Mucosa of descending colon (tissue), 3 donors: ENCODE data around the gene BDH1. TPM values are rescaled to one million over a fixed set of nuclear protein-coding genes. Genes with fewer than 3 reads are reported as not detected.
A peak's percentile ranks its signal among the peaks of the same experiment; 100 is the strongest.

Experiments
- ATAC-seq: fragments of 200-7000 bp; cut with Tn5 transposase; one replicate; pipeline ENCODE4 v1.9.1; 2020; ENCODE audit warnings: mild to moderate bottlenecking, moderate library complexity
- DNase-seq, 3 donors: peaks; one replicate each; pipeline ENCODE4 v3.0.0-alpha.2; 2020
- H3K36me3 ChIP-seq: fragments of 200-600 bp; one replicate; pipeline ENCODE4 v1.8.0; 2021; ENCODE audit warnings: low read depth, mild to moderate bottlenecking
- H3K4me1 ChIP-seq: fragments of 200-600 bp; one replicate; pipeline ENCODE4 v1.8.0; 2021; ENCODE audit warnings: low read depth, mild to moderate bottlenecking
- H3K4me3 ChIP-seq: fragments of 200-600 bp; one replicate; pipeline ENCODE4 v1.8.0; 2021; ENCODE audit warnings: mild to moderate bottlenecking
- H3K9me3 ChIP-seq: fragments of 200-600 bp; one replicate; pipeline ENCODE4 v1.8.0; 2021; ENCODE audit warnings: mild to moderate bottlenecking
- CTCF ChIP-seq: fragments of 200-600 bp; IDR thresholded peaks from one replicate; pipeline ENCODE4 v1.8.0; 2022; ENCODE audit warnings: antibody characterized with exemption, mild to moderate bottlenecking
- intact Hi-C, 2 donors: fragments of 100-400 bp; cut with DNase I in 1 of 2; cut with micrococcal nuclease in 1 of 2; formaldehyde crosslinking; loops; one replicate each; pipeline versions ENCODE4 v1.11.0 to v1.11.1; 2022; cut with DNase I, micrococcal nuclease
- total RNA-seq, 3 donors: library from RNA; stranded (reverse); fragmentation: NEBNext Ultra II Directional in 2 of 3; extraction: Animal tissue kit (Norgen Biotek cat#: 25700) in 2 of 3; gene quantifications; one replicate each; pipeline versions ENCODE4 v1.2.1 to v1.2.4, GENCODE V29; 2021 to 2023
- donor health status: DM: no; HTN: no; CAD: no; lungs with moderate emphysema.
- donor health status: DM: no; HTN: no; CAD: no.
- donor health status: DM: no; HTN: yes; CAD: no.

Gene BDH1
- total RNA-seq, 3 donors from 2014 or later: 79.3 to 246 (median 160) TPM

- ATAC-seq (no peak), DNase-seq (no peak)
- no peak for TF ChIP-seq CTCF
- Histone ChIP-seq H3K4me3 (no peak overlapping the region), H3K36me3 (peaks cover 3% of the 10 kb centered on the region), H3K9me3 (no peaks in the 10 kb centered on the region), H3K4me1 (peaks cover 16% of the 10 kb centered on the region)
- intact Hi-C loops: no loop called here
Measured at GRCh38 chr3:197516517-197516889, 39.3 kb downstream of the BDH1 start.

GRCh38 chr3:197514786-197515355 lies 40.9 kb downstream of the BDH1 start:
- DNase-seq: no peak
- no peak for ATAC-seq
- H3K36me3 ChIP-seq: peaks cover 3% of the 10 kb centered on the region
- intact Hi-C loops: loop anchor here in 1 of 2 donors (5.0 kb wide), 1 partner anchor 258 kb away; no protein-coding TSS in a partner anchor
- no peak overlapping the region for H3K4me3 ChIP-seq
- TF ChIP-seq CTCF: no peak
- H3K4me1 ChIP-seq: peaks cover 8% of the 10 kb centered on the region
- no peaks in the 10 kb centered on the region for H3K9me3 ChIP-seq

GRCh38 chr3:197513953-197514785 lies 41.6 kb downstream of the BDH1 start:
- no peak for DNase-seq

GRCh38 chr3:197512691-197513571 lies 42.8 kb downstream of the BDH1 start:
- no peaks in the 10 kb centered on the region for H3K9me3 ChIP-seq
- intact Hi-C loops: loop anchor here in 1 of 2 donors (5.0 kb wide), 1 partner anchor 256 kb away; no protein-coding TSS in a partner anchor
- H3K4me1 ChIP-seq: peaks cover 7% of the 10 kb centered on the region
- peaks cover 3% of the 10 kb centered on the region for H3K36me3 ChIP-seq
- DNase-seq: no peak
- H3K4me3 ChIP-seq: no peak overlapping the region
- ATAC-seq: peak; percentile 27
- TF ChIP-seq CTCF: no peak

More at GRCh38 chr3:197513953-197514785, 41.6 kb downstream of the BDH1 start:
- H3K36me3 ChIP-seq: peaks cover 3% of the 10 kb centered on the region
- ATAC-seq: no peak
- no peak overlapping the region for H3K4me3 ChIP-seq
- no peak for TF ChIP-seq CTCF
- no peaks in the 10 kb centered on the region for H3K9me3 ChIP-seq
- peaks cover 7% of the 10 kb centered on the region for H3K4me1 ChIP-seq
- intact Hi-C loops: loop anchor here in 1 of 2 donors (5.0 kb wide), 1 partner anchor 257 kb away; no protein-coding TSS in a partner anchor

- ATAC-seq: no peak
- intact Hi-C loops: loop anchor here in 1 of 2 donors (5.0 kb wide), 1 partner anchor 255 kb away; no protein-coding TSS in a partner anchor
Measured at GRCh38 chr3:197511853-197512635, 43.7 kb downstream of the BDH1 start.

More at GRCh38 chr3:197511853-197512635, 43.7 kb downstream of the BDH1 start:
- Histone ChIP-seq H3K36me3 (peaks cover 3% of the 10 kb centered on the region), H3K4me1 (peaks cover 7% of the 10 kb centered on the region), H3K4me3 (no peak overlapping the region), H3K9me3 (no peaks in the 10 kb centered on the region)
- no peak for TF ChIP-seq CTCF
- no peak for DNase-seq
